GM12892 (cell line): ENCODE measurements around the gene ELP5. TPM values are rescaled to one million over a fixed set of nuclear protein-coding genes. Genes with fewer than 3 reads are reported as not detected.

Experiments
- DNase-seq: peaks from one replicate; pipeline ENCODE4 v3.0.0; 2011; ENCODE audit not compliant: insufficient read length
- FAIRE-seq: peaks from 2 replicates; lab custom pipeline; 2011; peaks lifted over from hg19 to GRCh38; lab: Jason Lieb, UNC
- POLR2A ChIP-seq: IDR thresholded peaks from 2 replicates; pipeline ENCODE4 v1.6.1; 2011; ENCODE audit warnings: low read depth, low read length, control low read depth
- POLR2AphosphoS5 ChIP-seq: IDR thresholded peaks from 2 replicates; pipeline ENCODE4 v1.6.1; 2011; ENCODE audit warnings: low read depth, low read length, control low read depth
- TAF1 ChIP-seq: IDR thresholded peaks from 2 replicates; pipeline ENCODE4 v1.6.1; 2011; ENCODE audit warnings: low read depth, mild to moderate bottlenecking, control low read depth, low read length, borderline replicate concordance
- polyA plus RNA-seq: library from polyadenylated mRNA; unstranded; fragments of >200 nt; gene quantifications from one replicate; pipeline ENCODE4 v1.2.1, GENCODE V29; 2012; ENCODE audit warnings: missing spikeins, inconsistent platforms; ENCODE audit not compliant: missing spikeins

Gene ELP5
- 49.5 TPM for polyA plus RNA-seq

DNA sequence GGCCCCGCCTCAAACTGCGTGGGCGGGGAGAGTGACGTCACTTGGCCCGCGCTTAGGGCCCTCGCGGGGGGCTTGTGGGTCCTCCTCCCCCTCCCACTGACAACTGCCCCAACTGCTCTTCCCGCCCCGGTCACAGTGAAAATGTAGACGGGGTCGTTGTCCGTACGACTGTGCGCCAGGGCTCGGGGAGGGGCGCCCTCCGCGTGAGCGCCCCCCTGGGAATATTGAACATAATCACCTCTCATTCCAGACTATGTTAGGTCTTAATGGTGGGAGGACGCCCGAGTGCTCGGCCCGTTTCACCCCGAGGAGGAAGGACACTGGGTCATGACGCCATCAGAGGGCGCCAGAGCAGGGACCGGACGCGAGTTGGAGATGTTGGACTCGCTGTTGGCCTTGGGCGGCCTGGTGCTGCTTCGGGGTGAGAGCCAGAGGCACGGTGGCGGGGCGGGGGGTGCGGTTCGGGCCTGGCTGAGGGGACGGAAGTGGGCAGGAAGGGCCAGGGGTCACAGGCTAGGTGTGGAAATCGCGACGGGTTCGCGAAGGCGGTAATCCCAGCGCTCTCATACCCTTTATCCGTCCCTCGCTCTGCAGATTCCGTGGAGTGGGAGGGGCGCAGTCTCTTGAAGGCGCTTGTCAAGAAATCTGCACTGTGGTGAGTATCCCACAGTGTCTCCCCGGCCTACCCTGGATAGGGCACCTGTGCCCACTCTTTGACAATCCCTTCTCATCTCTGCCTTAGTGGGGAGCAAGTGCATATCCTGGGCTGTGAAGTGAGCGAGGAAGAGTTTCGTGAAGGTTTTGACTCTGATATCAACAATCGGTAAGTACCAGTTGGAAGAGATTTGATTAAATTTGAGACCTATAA is at the start of gene ELP5:
Gene ELP5, plus strand, starts transcription at position 40 of the 868 bp plus-strand sequence. Its CDS starts 336 bp downstream, at position 376.
- no peak for FAIRE-seq
- peak; percentile 93 for DNase-seq

GRCh38 chr17:7203391-7203790 is 48.6 kb upstream of the ELP5 start:
- FAIRE-seq, result no peak
- TF ChIP-seq TAF1, result no peak
- no peak for TF ChIP-seq POLR2AphosphoS5
- no peak for TF ChIP-seq POLR2A
- DNase-seq, result no peak

More for the DNA sequence above, at the start of gene ELP5:
- TF ChIP-seq POLR2AphosphoS5, result peak; percentile 88
- peak; percentile 82 for TF ChIP-seq TAF1
- TF ChIP-seq POLR2A, result peak; percentile 83

- TF ChIP-seq TAF1, result no peak
- TF ChIP-seq POLR2AphosphoS5, result no peak
- TF ChIP-seq POLR2A, result no peak
- no peak for DNase-seq
- peak; percentile 77 for FAIRE-seq
These were observed 47.7 kb upstream of the ELP5 start for GRCh38 chr17:7204336-7204735.

- peak; percentile 97 for DNase-seq
- TF ChIP-seq POLR2AphosphoS5 (no peak), POLR2A (peak; percentile 20; the same call in 1 of the 2 replicates), TAF1 (no peak)
- peak; percentile 94 for FAIRE-seq
These were observed 47.1 kb upstream of the ELP5 start for GRCh38 chr17:7204828-7205461.

- TF ChIP-seq TAF1 (no peak), POLR2AphosphoS5 (no peak), POLR2A (no peak)
- FAIRE-seq, result peak; percentile 50
- no peak for DNase-seq
These were observed 46.5 kb upstream of the ELP5 start for GRCh38 chr17:7205561-7205960.

DNA sequence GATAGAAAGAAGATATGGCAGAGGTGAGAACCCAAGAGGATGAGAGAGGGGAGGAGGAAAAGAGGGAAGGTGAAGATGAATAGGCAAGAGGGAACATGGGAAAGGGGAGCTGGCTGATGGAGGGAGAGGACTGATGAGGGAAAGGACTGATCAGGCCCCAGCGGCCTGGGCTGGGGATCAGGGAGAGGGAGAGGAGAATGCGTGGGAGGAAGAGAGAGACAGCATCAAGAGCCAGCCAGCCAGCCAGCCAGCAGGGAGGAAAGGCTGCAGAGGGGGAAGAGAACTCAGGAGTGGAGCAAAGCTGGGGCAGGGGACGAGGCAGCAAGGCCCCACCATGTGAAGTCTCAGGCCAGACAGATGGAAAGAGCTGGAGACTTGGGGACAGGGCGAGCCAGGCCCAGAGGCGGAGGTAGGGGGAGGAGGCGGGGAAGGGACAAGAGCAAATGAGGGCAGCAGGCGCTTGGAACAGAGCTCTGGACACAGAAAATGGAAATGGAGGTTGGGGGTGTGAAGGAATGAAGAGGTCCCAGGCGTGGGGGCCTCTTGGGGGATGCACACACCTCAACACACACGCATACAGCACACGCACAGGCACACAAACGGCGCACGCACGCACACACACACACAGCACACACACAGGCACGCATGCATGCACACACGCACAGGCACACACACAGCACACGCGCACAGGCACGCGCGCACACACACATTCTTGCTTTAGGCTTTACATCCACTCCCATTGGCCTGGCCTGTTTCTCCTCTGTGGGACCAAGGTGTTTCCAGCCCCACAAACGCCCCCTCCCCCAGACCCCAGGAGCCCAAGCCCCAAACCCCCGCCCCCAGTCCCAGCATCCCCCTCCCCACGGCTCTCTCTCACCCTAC is 44.7 kb upstream of the ELP5 start:
- DNase-seq (no peak), FAIRE-seq (no peak)
- no peak for TF ChIP-seq POLR2A
- no peak for TF ChIP-seq POLR2AphosphoS5
- no peak for TF ChIP-seq TAF1

- FAIRE-seq (no peak), DNase-seq (no peak)
- TF ChIP-seq POLR2AphosphoS5 (no peak), TAF1 (no peak), POLR2A (no peak)
These were observed 43.9 kb upstream of the ELP5 start for GRCh38 chr17:7208027-7208571.

DNA sequence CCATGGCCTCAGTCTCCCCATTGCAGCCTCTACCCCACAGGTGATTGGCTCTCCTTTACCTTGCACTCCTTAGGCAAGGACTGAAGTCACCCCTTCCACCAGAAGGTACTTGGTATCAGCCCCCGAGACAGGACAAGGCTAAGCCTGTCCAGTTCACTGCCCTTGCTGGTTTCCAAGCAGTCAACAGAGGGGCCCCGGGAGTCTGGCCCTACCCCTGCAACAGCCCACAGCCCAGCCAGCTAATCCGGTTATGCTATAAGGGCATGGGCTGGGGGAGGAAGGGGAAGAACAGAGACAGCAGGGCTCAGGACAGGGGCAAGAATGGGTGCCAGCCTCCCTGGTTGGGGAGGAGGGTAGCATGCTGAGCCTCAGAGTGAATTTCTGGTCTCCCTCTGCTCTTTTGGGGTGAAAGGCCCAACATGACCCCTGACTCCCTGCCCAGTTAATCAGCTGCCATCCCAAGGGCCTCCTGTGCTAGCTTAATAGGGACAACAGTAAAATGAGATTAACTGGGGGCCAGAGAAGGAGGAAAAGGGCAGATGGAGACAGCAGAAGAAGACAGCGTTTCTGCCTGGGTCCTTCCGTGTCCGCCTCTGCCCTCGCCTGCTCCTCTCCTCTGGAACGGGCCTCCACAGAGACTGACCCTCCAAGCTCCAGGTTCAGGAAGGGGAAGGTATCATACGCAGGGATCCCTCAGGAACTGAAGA is 43.1 kb upstream of the ELP5 start:
- FAIRE-seq, result no peak
- TF ChIP-seq POLR2AphosphoS5, result no peak
- no peak for TF ChIP-seq POLR2A
- no peak for TF ChIP-seq TAF1

DNA sequence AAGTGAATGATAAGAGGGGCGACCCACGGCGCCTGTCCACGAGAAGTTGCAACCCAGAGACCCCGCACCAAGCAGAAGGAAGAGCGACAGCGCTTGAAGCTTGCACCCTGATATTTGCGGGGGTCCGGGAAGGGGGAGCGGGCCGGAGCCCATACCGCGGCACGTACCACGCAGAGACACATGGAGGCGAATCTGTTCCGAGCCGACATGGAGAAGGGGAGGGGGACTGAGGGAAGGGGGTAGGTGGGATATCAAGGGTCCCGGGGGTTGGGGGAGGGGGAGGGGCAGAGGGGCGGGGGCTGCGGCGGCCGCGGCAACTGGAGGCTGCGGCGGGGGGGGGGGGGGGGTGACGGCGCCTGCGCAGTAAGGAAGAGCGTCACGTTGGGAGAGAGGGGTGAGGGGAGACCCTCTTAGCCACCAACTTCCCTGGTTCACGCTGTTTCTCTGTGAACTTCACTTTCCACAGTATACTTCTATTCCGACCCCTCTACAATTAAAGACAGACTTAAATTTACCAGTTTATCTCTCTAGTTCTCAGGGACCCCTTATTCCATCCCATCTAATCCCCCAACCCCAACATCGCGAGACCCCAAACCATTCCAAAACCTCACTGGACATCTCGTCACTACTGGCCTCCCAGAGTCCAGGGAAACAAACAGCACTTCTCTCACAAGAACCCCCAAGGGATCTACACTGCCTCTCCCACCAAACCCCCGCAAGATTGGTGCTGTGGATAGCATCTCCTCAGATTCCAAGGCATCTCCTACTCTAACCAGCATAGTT is 40.3 kb upstream of the ELP5 start:
- FAIRE-seq (no peak), DNase-seq (no peak)
- no peak for TF ChIP-seq POLR2A
- no peak for TF ChIP-seq POLR2AphosphoS5
- no peak for TF ChIP-seq TAF1

More for the DNA sequence above, 43.1 kb upstream of the ELP5 start:
- DNase-seq, result no peak
